Endothelial cell of umbilical vein (primary cell): ENCODE results near the gene MCF2L. TPM values are rescaled to one million over a fixed set of nuclear protein-coding genes. Genes with fewer than 3 reads are reported as not detected.

Experiments used
- BruUV-seq: library from RNA; stranded (reverse); fragments of 400-500 nt; replicated peaks from 2 replicates; lab custom pipeline; 2021; lab: Mats Ljungman, UMichigan
- CTCF ChIA-PET: fragments of 300-600, 350-600 bp; sonication (Branson Sonifier 250); formaldehyde crosslinking; loops from one replicate; lab custom pipeline; 2021; ENCODE audit warnings: antibody characterized with exemption, inconsistent platforms; lab: Charles Lee
- POLR2A ChIA-PET: fragments of 300-600, 350-600 bp; sonication (Branson Sonifier 250); formaldehyde crosslinking; loops from one replicate; lab custom pipeline; 2021; ENCODE audit warnings: antibody characterized with exemption, inconsistent platforms; lab: Charles Lee
- DNase-seq: peaks from one replicate; pipeline ENCODE4 v3.0.0-alpha.2; 2011; ENCODE audit warnings: low read depth, low spot score
- FAIRE-seq: peaks from 2 replicates; lab custom pipeline; 2011; peaks lifted over from hg19 to GRCh38; lab: Jason Lieb, UNC
- H2AFZ ChIP-seq: 2 replicates; pipeline ENCODE4 v1.6.0; 2012; ENCODE audit warnings: low read depth, low read length, control low read depth, inconsistent platforms
- H3K27ac ChIP-seq: 2 replicates; pipeline ENCODE4 v1.5.1; 2011; ENCODE audit warnings: low read depth, mild to moderate bottlenecking, control low read depth, low read length, moderate library complexity; ENCODE audit not compliant: insufficient read depth
- H3K27me3 ChIP-seq, 2 experiments: 2 replicates each; pipeline versions ENCODE4 v1.6.0 to v1.6.1; 2011; ENCODE audit warnings: low read length in 2 of 2, mixed read lengths in 1 of 2; ENCODE audit not compliant: control insufficient read depth in 2 of 2, insufficient read depth in 2 of 2
- H3K36me3 ChIP-seq, 2 experiments: 2 replicates in 1 of 2; 3 replicates in 1 of 2; pipeline ENCODE4 v1.5.1; 2011; ENCODE audit warnings: low read length in 2 of 2, mild to moderate bottlenecking in 1 of 2, moderate library complexity in 1 of 2; ENCODE audit not compliant: control insufficient read depth in 2 of 2, insufficient read depth in 2 of 2; ENCODE audit errors: extremely low read depth in 1 of 2
- H3K4me1 ChIP-seq: 3 replicates; pipeline ENCODE4 v1.5.1; 2011; ENCODE audit warnings: mild to moderate bottlenecking, low read length; ENCODE audit not compliant: control insufficient read depth, insufficient read depth; ENCODE audit errors: extremely low read depth
- H3K4me2 ChIP-seq: 2 replicates; pipeline ENCODE4 v1.6.1; 2011; ENCODE audit warnings: low read length, control low read depth, mixed read lengths; ENCODE audit not compliant: insufficient read depth
- H3K4me3 ChIP-seq, 3 experiments: fragments of 200-600 bp in 1 of 3; sonication (generic), shearing (Covaris generic) in 1 of 3; replicated peaks in 1 of 3; 2 replicates each; pipeline ENCODE4 v1.5.1; 2011 to 2016; ENCODE audit warnings: control low read depth in 3 of 3, low read length in 3 of 3, mild to moderate bottlenecking in 2 of 3, inconsistent platforms in 1 of 3, low read depth in 1 of 3, moderate library complexity in 1 of 3; ENCODE audit not compliant: insufficient read depth in 1 of 3
- H3K79me2 ChIP-seq: 2 replicates; pipeline ENCODE4 v1.6.0; 2012; ENCODE audit warnings: low read length, inconsistent platforms; ENCODE audit not compliant: control insufficient read depth, insufficient read depth
- H3K9ac ChIP-seq: replicated peaks from 2 replicates; pipeline ENCODE3; 2011; ENCODE audit warnings: low read length, control low read depth; ENCODE audit not compliant: insufficient read depth; ENCODE audit errors: extremely low read depth
- H3K9me1 ChIP-seq: replicated peaks from 3 replicates; pipeline ENCODE4 v1.6.0; 2011; ENCODE audit warnings: mild to moderate bottlenecking, low read length; ENCODE audit not compliant: control insufficient read depth, insufficient read depth; ENCODE audit errors: extremely low read depth
- H3K9me3 ChIP-seq: replicated peaks from 2 replicates; pipeline ENCODE4 v1.5.1; 2012; ENCODE audit warnings: low read length, inconsistent platforms; ENCODE audit not compliant: control insufficient read depth, insufficient read depth
- H4K20me1 ChIP-seq: replicated peaks from 2 replicates; pipeline ENCODE3; 2011; ENCODE audit warnings: mild to moderate bottlenecking, low read length; ENCODE audit not compliant: control insufficient read depth, insufficient read depth; ENCODE audit errors: extremely low read depth
- CTCF ChIP-seq, 2 donors: IDR thresholded peaks; 1 replicate in 1 of 2; 2 replicates in 1 of 2; pipeline ENCODE4 v1.5.1; 2011; ENCODE audit warnings: low read length in 2 of 2, mild to moderate bottlenecking in 2 of 2, moderate library complexity in 2 of 2, control low read depth in 1 of 2, inconsistent platforms in 1 of 2, low read depth in 1 of 2; ENCODE audit not compliant: insufficient read depth in 1 of 2; ENCODE audit errors: extremely low read depth in 1 of 2
- EZH2 ChIP-seq: IDR thresholded peaks from 2 replicates; pipeline ENCODE4 v1.6.1; 2012; ENCODE audit warnings: borderline replicate concordance, low read depth, mild to moderate bottlenecking, moderate library complexity, low read length, inconsistent platforms; ENCODE audit not compliant: severe bottlenecking
- FOS ChIP-seq: IDR thresholded peaks from 2 replicates; pipeline ENCODE4 v1.6.1; 2011; ENCODE audit warnings: mild to moderate bottlenecking, low read length, moderate library complexity, borderline replicate concordance; ENCODE audit not compliant: insufficient read depth
- GATA2 ChIP-seq: IDR thresholded peaks from 2 replicates; pipeline ENCODE4 v1.7.0; 2011; ENCODE audit warnings: low read depth, mild to moderate bottlenecking, moderate library complexity, mixed read lengths, low read length; ENCODE audit not compliant: insufficient read length, insufficient read depth
- JUN ChIP-seq: IDR thresholded peaks from 2 replicates; pipeline ENCODE4 v1.6.1; 2011; ENCODE audit warnings: borderline replicate concordance, low read depth; ENCODE audit not compliant: insufficient read length, insufficient read depth
- MAX ChIP-seq: IDR thresholded peaks from 2 replicates; pipeline ENCODE4 v1.6.1; 2011; ENCODE audit not compliant: insufficient read depth, insufficient read length
- MYC ChIP-seq: IDR thresholded peaks from one replicate; pipeline ENCODE4 v1.6.1; 2011; ENCODE audit warnings: mild to moderate bottlenecking, low read depth, low read length
- POLR2A ChIP-seq: IDR thresholded peaks from 2 replicates; pipeline ENCODE4 v1.6.1; 2012; ENCODE audit warnings: low read depth, mild to moderate bottlenecking, control low read depth, low read length
- POLR2AphosphoS5 ChIP-seq: IDR thresholded peaks from 2 replicates; pipeline ENCODE4 v1.6.1; 2012; ENCODE audit warnings: low read depth, mild to moderate bottlenecking, control low read depth, low read length, moderate library complexity; ENCODE audit not compliant: insufficient read depth
- dilution Hi-C: fragments of 300-500 bp; cut with MboI; formaldehyde crosslinking; loops from one replicate; pipeline ENCODE4 v1.15.0; 2019; ENCODE audit warnings: low sequenced_read_pairs; ENCODE audit not compliant: extremely low pct_ligation_motif_present
- intact Hi-C: fragments of 100-400 bp; cut with micrococcal nuclease; formaldehyde crosslinking; loops from one replicate; pipeline ENCODE4 v1.10.0; 2022
- polyA plus RNA-seq, 4 experiments: library from polyadenylated mRNA; depleted of rRNA in 3 of 4; stranded (reverse) in 3 of 4; unstranded in 1 of 4; fragments of >200 nt; gene quantifications; 2 replicates each; pipeline versions ENCODE4 v1.2.1 to v1.2.3, GENCODE V29; 2011 to 2012; ENCODE audit warnings: missing spikeins in 1 of 4
- total RNA-seq: library from RNA; stranded (reverse); gene quantifications from 2 replicates; pipeline ENCODE4 v1.2.3, GENCODE V29; 2021

MCF2L gene
- total and polyA plus RNA-seq, 2 donors (not counting 3 experiments of a cell fraction or from before 2014, with no cell fraction given) = 0.33 to 0.58 TPM

DNA sequence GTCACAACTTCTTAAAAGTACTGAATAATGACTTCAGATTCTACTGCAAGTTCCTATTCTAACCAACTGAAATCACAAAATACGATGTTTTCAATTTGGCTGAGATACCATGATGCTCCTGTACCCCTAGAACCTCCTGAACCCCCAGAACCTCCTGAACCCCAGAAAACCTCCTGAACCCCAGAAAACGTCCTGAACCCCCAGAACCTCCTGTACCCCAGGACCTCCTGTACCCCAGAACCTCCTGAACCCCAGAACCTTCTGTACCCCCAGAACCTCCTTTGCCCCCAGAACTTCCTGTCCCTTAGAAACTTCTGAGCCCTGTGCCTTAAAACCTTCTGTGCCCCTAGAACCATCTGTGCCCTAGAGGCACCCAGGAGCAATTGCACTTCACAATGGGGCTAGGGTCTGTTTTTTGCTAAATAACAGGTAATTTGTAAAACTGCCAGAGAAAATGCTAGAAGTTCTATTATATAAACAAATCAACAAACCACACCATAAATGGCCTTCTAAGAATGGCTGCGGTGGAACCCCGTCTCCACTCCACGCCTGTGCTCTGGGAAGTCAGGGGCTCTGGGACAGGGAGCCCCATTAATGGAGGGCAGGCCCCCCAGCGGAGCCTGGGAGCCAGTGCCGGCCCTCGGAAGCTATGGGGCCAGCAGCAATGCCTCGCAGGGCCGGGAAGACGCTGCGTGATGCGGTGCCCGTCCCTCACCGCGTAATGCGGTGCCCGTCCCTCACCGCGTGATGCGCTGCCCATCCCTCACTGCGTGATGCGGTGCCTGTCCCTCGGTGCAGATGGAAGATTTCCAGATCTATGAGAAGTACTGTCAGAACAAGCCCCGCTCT is 115.3 kb downstream of the MCF2L start:
- no peak overlapping the region for H2AFZ ChIP-seq
- no peak overlapping the region for H3K27ac ChIP-seq
- dilution Hi-C loops = no loop called here
- intact Hi-C loops = no loop called here
- no peaks in the 10 kb centered on the region for H3K4me1 ChIP-seq
- no peaks in the 10 kb centered on the region for H4K20me1 ChIP-seq
- H3K9me3 ChIP-seq = no peaks in the 10 kb centered on the region
- no peaks in the 10 kb centered on the region for H3K79me2 ChIP-seq
- ChIA-PET POLR2A (no interaction called here), CTCF (no interaction called here)
- no peaks in the 10 kb centered on the region for H3K9me1 ChIP-seq
- H3K36me3 ChIP-seq = no peaks in the 10 kb centered on the region
- no peak overlapping the region for H3K4me2 ChIP-seq
- FAIRE-seq (no peak), DNase-seq (no peak)
- BruUV-seq = no TSS peak
- no peak overlapping the region for H3K4me3 ChIP-seq
- H3K9ac ChIP-seq = no peak overlapping the region
- TF ChIP-seq JUN (no peak), POLR2A (no peak), MYC (no peak), POLR2AphosphoS5 (no peak), CTCF (IDR thresholded peaks at IDR 0.05; ENCODE audit: extremely low read depth in 1 of 2, insufficient read depth in 1 of 2, low read depth in 1 of 2, low read length in 2 of 2) (no peak), MAX (no peak), FOS (no peak), EZH2 (no peak), GATA2 (no peak)
- H3K27me3 ChIP-seq = no peaks in the 10 kb centered on the region
